GM12891 (cell line): ENCODE results near the gene RAB29.
A peak's percentile ranks its signal among the peaks of the same experiment; 100 is the strongest.

Source experiments
- DNase-seq: peaks from one replicate; pipeline ENCODE4 v3.0.0; 2011; ENCODE audit warnings: low spot score; ENCODE audit not compliant: insufficient read length
- FAIRE-seq: peaks from 2 replicates; lab custom pipeline; 2011; peaks lifted over from hg19 to GRCh38; lab: Jason Lieb, UNC
- PAX5 ChIP-seq: IDR thresholded peaks from 2 replicates; pipeline ENCODE4 v1.6.1; 2011; ENCODE audit warnings: low read length, moderate library complexity, mild to moderate bottlenecking; ENCODE audit not compliant: insufficient read depth, severe bottlenecking
- POLR2A ChIP-seq: IDR thresholded peaks from 2 replicates; pipeline ENCODE4 v1.6.1; 2011; ENCODE audit warnings: low read depth, low read length, control low read depth
- POLR2AphosphoS5 ChIP-seq: IDR thresholded peaks from 2 replicates; pipeline ENCODE4 v1.6.1; 2011; ENCODE audit warnings: low read depth, low read length, control low read depth
- POU2F2 ChIP-seq: IDR thresholded peaks from 2 replicates; pipeline ENCODE4 v1.6.1; 2011; ENCODE audit warnings: low read depth, mild to moderate bottlenecking, control low read depth, low read length, moderate library complexity
- SPI1 ChIP-seq: IDR thresholded peaks from 2 replicates; pipeline ENCODE4 v1.6.1; 2011; ENCODE audit warnings: low read depth, low read length, control low read depth
- TAF1 ChIP-seq: IDR thresholded peaks from 2 replicates; pipeline ENCODE4 v1.6.1; 2011; ENCODE audit warnings: low read depth, low read length, control low read depth

The RAB29 gene

GRCh38 chr1:205783904-205784303, 8.6 kb upstream of the RAB29 start:
- DNase-seq (no peak), FAIRE-seq (no peak)
- TF ChIP-seq POU2F2: no peak
- no peak for TF ChIP-seq PAX5
- TF ChIP-seq POLR2AphosphoS5: no peak
- no peak for TF ChIP-seq POLR2A
- TF ChIP-seq SPI1: no peak
- no peak for TF ChIP-seq TAF1

GRCh38 chr1:205783433-205783795, 8.1 kb upstream of the RAB29 start:
- FAIRE-seq (no peak), DNase-seq (no peak)
- no peak for TF ChIP-seq POLR2AphosphoS5
- TF ChIP-seq TAF1: no peak
- no peak for TF ChIP-seq POU2F2
- TF ChIP-seq POLR2A: no peak
- no peak for TF ChIP-seq SPI1
- TF ChIP-seq PAX5: no peak

GRCh38 chr1:205782627-205783432, 7.5 kb upstream of the RAB29 start:
- no peak for FAIRE-seq
- DNase-seq: no peak
- no peak for TF ChIP-seq PAX5
- no peak for TF ChIP-seq SPI1
- no peak for TF ChIP-seq POLR2A
- TF ChIP-seq POLR2AphosphoS5: no peak
- TF ChIP-seq POU2F2: no peak
- no peak for TF ChIP-seq TAF1

GRCh38 chr1:205780335-205780734, 5.1 kb upstream of the RAB29 start:
- TF ChIP-seq POLR2A (no peak), SPI1 (no peak), POU2F2 (no peak), TAF1 (no peak), POLR2AphosphoS5 (no peak), PAX5 (no peak)

GRCh38 chr1:205777994-205778393, 2.7 kb upstream of the RAB29 start:
- FAIRE-seq (no peak), DNase-seq (no peak)
- TF ChIP-seq POU2F2 (no peak), PAX5 (no peak), POLR2A (no peak), SPI1 (no peak), POLR2AphosphoS5 (no peak), TAF1 (no peak)

More at GRCh38 chr1:205780335-205780734, 5.1 kb upstream of the RAB29 start:
- DNase-seq: no peak
- FAIRE-seq: no peak

- DNase-seq (no peak), FAIRE-seq (no peak)
- TF ChIP-seq PAX5 (no peak), POLR2AphosphoS5 (no peak), TAF1 (no peak), SPI1 (no peak), POU2F2 (no peak), POLR2A (no peak)
These were observed 405 bp upstream of the RAB29 start for GRCh38 chr1:205775717-205776056.

- TF ChIP-seq SPI1 (peak; percentile 53), POLR2A (no peak), PAX5 (peak; percentile 60), TAF1 (no peak), POLR2AphosphoS5 (no peak), POU2F2 (no peak)
- FAIRE-seq: peak; percentile 28
- no peak for DNase-seq
These were observed 876 bp downstream of the RAB29 start for GRCh38 chr1:205774198-205775014.

- no peak for DNase-seq
- FAIRE-seq: no peak
- TF ChIP-seq SPI1: peak; percentile 84
- no peak for TF ChIP-seq POLR2AphosphoS5
These were observed 2.7 kb downstream of the RAB29 start for GRCh38 chr1:205772607-205773032.

GRCh38 chr1:205770618-205771017, 4.7 kb downstream of the RAB29 start:
- DNase-seq (no peak), FAIRE-seq (no peak)
- TF ChIP-seq SPI1: no peak
- no peak for TF ChIP-seq POLR2AphosphoS5
- no peak for TF ChIP-seq POLR2A
- no peak for TF ChIP-seq POU2F2
- TF ChIP-seq TAF1: no peak
- no peak for TF ChIP-seq PAX5
